Measurements from ENCODE around the gene IL4R.

Gene IL4R

GRCh38 chr16:27413956-27414355 is 100.2 kb downstream of the IL4R start:
- TF ChIP-seq CTCF (IDR thresholded peaks at IDR 0.05; ENCODE audit: low read depth, low read length, missing control alignments) = no peak
- no peak for DNase-seq (ENCODE audit: low read depth)
- H3K4me3 ChIP-seq (ENCODE audit: low read depth, low read length) = no peak overlapping the region
